ENCODE data around the gene PMM2. TPM values are rescaled to one million over a fixed set of nuclear protein-coding genes. Genes with fewer than 3 reads are reported as not detected.
"Not testable (repeated sequence)": the region's sequence is repeated elsewhere in the genome, so short reads cannot be mapped to it uniquely, and the experiment has no call there.

The PMM2 gene
- total RNA-seq, 1 donor from 2014 or later = 11.5 TPM

GRCh38 chr16:8831871-8832716 lies 34.5 kb downstream of the PMM2 start:
- Histone ChIP-seq H3K27me3 (ENCODE audit: control insufficient read depth in 3 of 3, insufficient read depth in 3 of 3, low read length in 3 of 3) (no peaks in the 10 kb centered on the region), H3K4me3 (ENCODE audit: low read length in 3 of 3) (no peak overlapping the region), H3K9ac (ENCODE audit: low read depth in 1 of 3, low read length in 3 of 3) (no peak overlapping the region), H3K27ac (ENCODE audit: low read depth, low read length) (no peak overlapping the region), H3K9me3 (ENCODE audit: control insufficient read depth in 3 of 3, low read length in 3 of 3) (no peaks in the 10 kb centered on the region), H3K4me1 (ENCODE audit: control insufficient read depth in 3 of 3, insufficient read depth in 3 of 3, low read length in 3 of 3) (peaks cover 0 to 2% (median 0%) of the 10 kb centered on the region in 3 donors), H3K36me3 (ENCODE audit: control insufficient read depth in 3 of 3, insufficient read depth in 3 of 3, low read length in 3 of 3) (peaks cover 13 to 23% (median 16%) of the 10 kb centered on the region in 3 donors)

- no peaks in the 10 kb centered on the region for H3K9me3 ChIP-seq (ENCODE audit: control insufficient read depth in 3 of 3, low read length in 3 of 3)
- H3K9ac ChIP-seq (ENCODE audit: low read depth in 1 of 3, low read length in 3 of 3) = no peak overlapping the region
- no peak overlapping the region for H3K27ac ChIP-seq (ENCODE audit: low read depth, low read length)
- H3K36me3 ChIP-seq (ENCODE audit: control insufficient read depth in 3 of 3, insufficient read depth in 3 of 3, low read length in 3 of 3) = peaks cover 13 to 23% (median 16%) of the 10 kb centered on the region in 3 donors
- H3K27me3 ChIP-seq (ENCODE audit: control insufficient read depth in 3 of 3, insufficient read depth in 3 of 3, low read length in 3 of 3) = no peaks in the 10 kb centered on the region
- H3K4me1 ChIP-seq (ENCODE audit: control insufficient read depth in 3 of 3, insufficient read depth in 3 of 3, low read length in 3 of 3) = peaks cover 0 to 2% (median 0%) of the 10 kb centered on the region in 3 donors
- no peak overlapping the region for H3K4me3 ChIP-seq (ENCODE audit: low read length in 3 of 3)
Measured at GRCh38 chr16:8832717-8833105, 35.1 kb downstream of the PMM2 start.

- H3K4me1 ChIP-seq (ENCODE audit: control insufficient read depth in 3 of 3, insufficient read depth in 3 of 3, low read length in 3 of 3); H3K27me3 ChIP-seq (ENCODE audit: control insufficient read depth in 3 of 3, insufficient read depth in 3 of 3, low read length in 3 of 3); H3K4me3 ChIP-seq (ENCODE audit: low read length in 3 of 3); H3K9ac ChIP-seq (ENCODE audit: low read depth in 1 of 3, low read length in 3 of 3); H3K27ac ChIP-seq (ENCODE audit: low read depth, low read length); H3K9me3 ChIP-seq (ENCODE audit: control insufficient read depth in 3 of 3, low read length in 3 of 3); H3K36me3 ChIP-seq (ENCODE audit: control insufficient read depth in 3 of 3, insufficient read depth in 3 of 3, low read length in 3 of 3): not testable (repeated sequence)
Measured at GRCh38 chr16:8836797-8837196, 39.2 kb downstream of the PMM2 start.

GRCh38 chr16:8837594-8837993 lies 40.0 kb downstream of the PMM2 start:
- H3K4me3 ChIP-seq (ENCODE audit: low read length in 3 of 3); H3K27ac ChIP-seq (ENCODE audit: low read depth, low read length); H3K9me3 ChIP-seq (ENCODE audit: control insufficient read depth in 3 of 3, low read length in 3 of 3); H3K27me3 ChIP-seq (ENCODE audit: control insufficient read depth in 3 of 3, insufficient read depth in 3 of 3, low read length in 3 of 3); H3K36me3 ChIP-seq (ENCODE audit: control insufficient read depth in 3 of 3, insufficient read depth in 3 of 3, low read length in 3 of 3); H3K9ac ChIP-seq (ENCODE audit: low read depth in 1 of 3, low read length in 3 of 3); H3K4me1 ChIP-seq (ENCODE audit: control insufficient read depth in 3 of 3, insufficient read depth in 3 of 3, low read length in 3 of 3): not testable (repeated sequence)

DNA sequence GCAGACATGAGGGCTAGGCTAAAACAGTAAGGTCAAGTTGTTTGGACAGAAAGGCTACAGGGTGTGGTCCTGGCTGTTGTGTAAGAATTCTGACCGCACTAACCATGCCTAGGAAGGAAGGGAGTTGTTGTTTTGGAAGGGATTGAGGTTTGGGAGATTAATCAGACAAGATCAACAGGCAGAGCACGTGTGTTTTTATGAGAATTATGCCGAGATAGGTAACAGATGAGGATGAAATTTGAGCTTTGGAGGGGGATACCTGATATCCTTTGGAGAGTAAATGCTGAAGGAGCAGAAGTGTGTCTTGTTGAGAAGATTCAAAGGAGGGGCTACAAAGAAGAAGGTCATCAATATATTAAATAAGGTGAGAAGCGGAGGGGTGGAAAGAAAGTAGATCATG lies 44.4 kb downstream of the PMM2 start:
- not testable (repeated sequence) for H3K36me3 ChIP-seq (ENCODE audit: control insufficient read depth in 3 of 3, insufficient read depth in 3 of 3, low read length in 3 of 3); H3K9me3 ChIP-seq (ENCODE audit: control insufficient read depth in 3 of 3, low read length in 3 of 3); H3K27ac ChIP-seq (ENCODE audit: low read depth, low read length); H3K9ac ChIP-seq (ENCODE audit: low read depth in 1 of 3, low read length in 3 of 3); H3K4me3 ChIP-seq (ENCODE audit: low read length in 3 of 3); H3K4me1 ChIP-seq (ENCODE audit: control insufficient read depth in 3 of 3, insufficient read depth in 3 of 3, low read length in 3 of 3); H3K27me3 ChIP-seq (ENCODE audit: control insufficient read depth in 3 of 3, insufficient read depth in 3 of 3, low read length in 3 of 3)

- H3K9ac ChIP-seq (ENCODE audit: low read depth in 1 of 3, low read length in 3 of 3); H3K9me3 ChIP-seq (ENCODE audit: control insufficient read depth in 3 of 3, low read length in 3 of 3); H3K27me3 ChIP-seq (ENCODE audit: control insufficient read depth in 3 of 3, insufficient read depth in 3 of 3, low read length in 3 of 3); H3K4me1 ChIP-seq (ENCODE audit: control insufficient read depth in 3 of 3, insufficient read depth in 3 of 3, low read length in 3 of 3); H3K27ac ChIP-seq (ENCODE audit: low read depth, low read length); H3K36me3 ChIP-seq (ENCODE audit: control insufficient read depth in 3 of 3, insufficient read depth in 3 of 3, low read length in 3 of 3): not testable (repeated sequence)
- peak overlapping the region in 1 of 3 donors; percentile 29 for H3K4me3 ChIP-seq (ENCODE audit: low read length in 3 of 3)
Measured at GRCh38 chr16:8843296-8843695, 45.7 kb downstream of the PMM2 start.

- Histone ChIP-seq H3K36me3 (ENCODE audit: control insufficient read depth in 3 of 3, insufficient read depth in 3 of 3, low read length in 3 of 3) (peaks cover 17 to 19% (median 17%) of the 10 kb centered on the region in 3 donors), H3K9ac (ENCODE audit: low read depth in 1 of 3, low read length in 3 of 3) (no peak overlapping the region), H3K4me3 (ENCODE audit: low read length in 3 of 3) (no peak overlapping the region), H3K27me3 (ENCODE audit: control insufficient read depth in 3 of 3, insufficient read depth in 3 of 3, low read length in 3 of 3) (no peaks in the 10 kb centered on the region), H3K9me3 (ENCODE audit: control insufficient read depth in 3 of 3, low read length in 3 of 3) (no peaks in the 10 kb centered on the region), H3K4me1 (ENCODE audit: control insufficient read depth in 3 of 3, insufficient read depth in 3 of 3, low read length in 3 of 3) (peaks cover 9 to 21% (median 16%) of the 10 kb centered on the region in 3 donors), H3K27ac (ENCODE audit: low read depth, low read length) (no peak overlapping the region)
Measured at GRCh38 chr16:8845699-8846298, 48.2 kb downstream of the PMM2 start.

- H3K27ac ChIP-seq (ENCODE audit: low read depth, low read length) = no peak overlapping the region
- peaks cover 17 to 19% (median 17%) of the 10 kb centered on the region in 3 donors for H3K36me3 ChIP-seq (ENCODE audit: control insufficient read depth in 3 of 3, insufficient read depth in 3 of 3, low read length in 3 of 3)
- no peak overlapping the region for H3K4me3 ChIP-seq (ENCODE audit: low read length in 3 of 3)
- H3K9me3 ChIP-seq (ENCODE audit: control insufficient read depth in 3 of 3, low read length in 3 of 3) = no peaks in the 10 kb centered on the region
- no peak overlapping the region for H3K9ac ChIP-seq (ENCODE audit: low read depth in 1 of 3, low read length in 3 of 3)
- no peaks in the 10 kb centered on the region for H3K27me3 ChIP-seq (ENCODE audit: control insufficient read depth in 3 of 3, insufficient read depth in 3 of 3, low read length in 3 of 3)
- H3K4me1 ChIP-seq (ENCODE audit: control insufficient read depth in 3 of 3, insufficient read depth in 3 of 3, low read length in 3 of 3) = peaks cover 9 to 21% (median 16%) of the 10 kb centered on the region in 3 donors
Measured at GRCh38 chr16:8846401-8846932, 48.8 kb downstream of the PMM2 start.

- Histone ChIP-seq H3K27me3 (ENCODE audit: control insufficient read depth in 3 of 3, insufficient read depth in 3 of 3, low read length in 3 of 3) (no peaks in the 10 kb centered on the region), H3K4me3 (ENCODE audit: low read length in 3 of 3) (no peak overlapping the region), H3K9ac (ENCODE audit: low read depth in 1 of 3, low read length in 3 of 3) (no peak overlapping the region), H3K4me1 (ENCODE audit: control insufficient read depth in 3 of 3, insufficient read depth in 3 of 3, low read length in 3 of 3) (peaks cover 9 to 21% (median 16%) of the 10 kb centered on the region in 3 donors), H3K27ac (ENCODE audit: low read depth, low read length) (no peak overlapping the region), H3K9me3 (ENCODE audit: control insufficient read depth in 3 of 3, low read length in 3 of 3) (no peaks in the 10 kb centered on the region), H3K36me3 (ENCODE audit: control insufficient read depth in 3 of 3, insufficient read depth in 3 of 3, low read length in 3 of 3) (peaks cover 17 to 19% (median 19%) of the 10 kb centered on the region in 3 donors)
Measured at GRCh38 chr16:8847145-8847544, 49.5 kb downstream of the PMM2 start.

GRCh38 chr16:8847623-8848022 lies 50.0 kb downstream of the PMM2 start:
- peaks cover 17 to 20% (median 19%) of the 10 kb centered on the region in 3 donors for H3K36me3 ChIP-seq (ENCODE audit: control insufficient read depth in 3 of 3, insufficient read depth in 3 of 3, low read length in 3 of 3)
- no peak overlapping the region for H3K27ac ChIP-seq (ENCODE audit: low read depth, low read length)
- H3K9me3 ChIP-seq (ENCODE audit: control insufficient read depth in 3 of 3, low read length in 3 of 3) = no peaks in the 10 kb centered on the region
- H3K4me1 ChIP-seq (ENCODE audit: control insufficient read depth in 3 of 3, insufficient read depth in 3 of 3, low read length in 3 of 3) = peaks cover 9 to 22% (median 16%) of the 10 kb centered on the region in 3 donors
- H3K4me3 ChIP-seq (ENCODE audit: low read length in 3 of 3) = no peak overlapping the region
- no peak overlapping the region for H3K9ac ChIP-seq (ENCODE audit: low read depth in 1 of 3, low read length in 3 of 3)
- no peaks in the 10 kb centered on the region for H3K27me3 ChIP-seq (ENCODE audit: control insufficient read depth in 3 of 3, insufficient read depth in 3 of 3, low read length in 3 of 3)

Data from skeletal muscle tissue (tissue), 4 donors.